DND-41 (cell line): ENCODE measurements around the gene DCLK2.

ENCODE experiments used
- CTCF ChIP-seq: IDR thresholded peaks from 2 replicates; pipeline ENCODE4 v1.5.1; 2012; ENCODE audit warnings: borderline replicate concordance, low read length, moderate library complexity, mild to moderate bottlenecking; ENCODE audit not compliant: poor library complexity, severe bottlenecking; ENCODE audit errors: extremely low read depth
- EZH2 ChIP-seq: IDR thresholded peaks from 3 replicates; pipeline ENCODE4 v1.6.1; 2012; ENCODE audit warnings: borderline replicate concordance, low read depth, mild to moderate bottlenecking, moderate library complexity, low read length, inconsistent platforms; ENCODE audit not compliant: severe bottlenecking

DNA sequence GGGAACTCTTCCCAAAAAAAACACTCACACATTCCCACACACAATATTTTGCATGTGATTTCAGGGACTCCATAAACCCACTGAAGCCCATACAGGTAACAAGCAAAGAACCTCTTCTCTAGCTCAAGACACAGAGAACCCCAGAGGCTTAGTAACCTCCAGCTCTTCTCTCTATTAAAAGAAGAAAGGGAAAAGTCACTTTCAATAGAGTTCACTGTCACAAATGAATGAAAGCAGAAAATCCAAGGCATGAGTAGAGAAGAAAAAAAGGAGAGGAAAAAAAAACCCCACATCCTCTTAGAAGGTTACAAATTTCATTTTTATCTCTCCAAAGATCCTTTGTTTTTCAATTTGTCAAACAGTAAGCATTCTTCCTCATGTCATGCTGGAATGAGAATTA is 30.7 kb upstream of the DCLK2 start:
- TF ChIP-seq CTCF = no peak
- no peak for TF ChIP-seq EZH2
